ENCODE data around the gene HSPB9.

DNA sequence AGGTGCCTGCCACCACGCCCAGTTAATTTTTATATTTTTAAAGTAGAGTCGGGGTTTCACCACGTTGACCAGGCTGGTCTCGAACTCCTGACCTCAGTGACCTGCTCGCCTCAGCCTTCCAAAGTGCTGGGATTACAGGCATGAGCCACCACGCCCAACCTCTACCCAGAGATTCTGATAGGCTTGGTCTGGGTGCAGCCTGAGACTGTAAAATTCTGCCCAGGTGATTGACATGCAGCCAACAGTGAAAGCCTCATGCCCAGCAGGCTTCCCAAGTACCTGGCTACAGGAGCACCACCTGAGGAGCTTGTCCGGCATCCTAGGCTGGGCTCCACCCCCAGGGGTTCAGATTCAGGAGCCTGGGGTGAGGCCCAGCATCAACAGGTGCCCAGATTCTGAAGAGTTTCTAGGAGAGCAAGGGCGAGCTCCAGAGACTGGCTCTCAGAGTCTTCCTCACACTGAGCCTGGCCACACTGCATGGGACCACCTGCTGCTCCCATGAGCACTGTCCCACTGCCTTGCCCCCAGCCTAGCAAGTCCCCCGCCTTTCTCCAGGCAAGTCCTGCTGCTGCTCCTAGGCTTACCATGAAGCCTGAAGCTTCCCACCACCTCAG is 41.0 kb upstream of the HSPB9 start:
- no peak for TF ChIP-seq RAD21 (IDR thresholded peaks at IDR 0.05 in 1 of 2, conservative IDR thresholded peaks at IDR 0.05 in 1 of 2; ENCODE audit: low read depth in 2 of 2, low read length in 2 of 2)
- no peak for TF ChIP-seq ZNF274 (IDR thresholded peaks at IDR 0.05; ENCODE audit: borderline replicate concordance, extremely low read depth, low read length)
- TF ChIP-seq EZH2 (IDR thresholded peaks at IDR 0.05; ENCODE audit: low read depth, low read length, severe bottlenecking), result no peak
- TF ChIP-seq, protein P1, sequence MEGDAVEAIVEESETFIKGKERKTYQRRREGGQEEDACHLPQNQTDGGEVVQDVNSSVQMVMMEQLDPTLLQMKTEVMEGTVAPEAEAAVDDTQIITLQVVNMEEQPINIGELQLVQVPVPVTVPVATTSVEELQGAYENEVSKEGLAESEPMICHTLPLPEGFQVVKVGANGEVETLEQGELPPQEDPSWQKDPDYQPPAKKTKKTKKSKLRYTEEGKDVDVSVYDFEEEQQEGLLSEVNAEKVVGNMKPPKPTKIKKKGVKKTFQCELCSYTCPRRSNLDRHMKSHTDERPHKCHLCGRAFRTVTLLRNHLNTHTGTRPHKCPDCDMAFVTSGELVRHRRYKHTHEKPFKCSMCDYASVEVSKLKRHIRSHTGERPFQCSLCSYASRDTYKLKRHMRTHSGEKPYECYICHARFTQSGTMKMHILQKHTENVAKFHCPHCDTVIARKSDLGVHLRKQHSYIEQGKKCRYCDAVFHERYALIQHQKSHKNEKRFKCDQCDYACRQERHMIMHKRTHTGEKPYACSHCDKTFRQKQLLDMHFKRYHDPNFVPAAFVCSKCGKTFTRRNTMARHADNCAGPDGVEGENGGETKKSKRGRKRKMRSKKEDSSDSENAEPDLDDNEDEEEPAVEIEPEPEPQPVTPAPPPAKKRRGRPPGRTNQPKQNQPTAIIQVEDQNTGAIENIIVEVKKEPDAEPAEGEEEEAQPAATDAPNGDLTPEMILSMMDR (IDR thresholded peaks at IDR 0.05; ENCODE audit: control extremely low read depth in 1 of 3, insufficient read depth in 1 of 3, low read depth in 1 of 3, low read length in 3 of 3), result no peak
- TF ChIP-seq SIN3A (conservative IDR thresholded peaks at IDR 0.05 in 1 of 2, IDR thresholded peaks at IDR 0.05 in 1 of 2; ENCODE audit: low read depth in 1 of 2, low read length in 2 of 2), result no peak
- no peak for TF ChIP-seq POLR2AphosphoS5 (IDR thresholded peaks at IDR 0.05; ENCODE audit: low read depth, low read length)
- TF ChIP-seq, protein P2, sequence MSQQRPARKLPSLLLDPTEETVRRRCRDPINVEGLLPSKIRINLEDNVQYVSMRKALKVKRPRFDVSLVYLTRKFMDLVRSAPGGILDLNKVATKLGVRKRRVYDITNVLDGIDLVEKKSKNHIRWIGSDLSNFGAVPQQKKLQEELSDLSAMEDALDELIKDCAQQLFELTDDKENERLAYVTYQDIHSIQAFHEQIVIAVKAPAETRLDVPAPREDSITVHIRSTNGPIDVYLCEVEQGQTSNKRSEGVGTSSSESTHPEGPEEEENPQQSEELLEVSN (IDR thresholded peaks at IDR 0.05), result no peak
- TF ChIP-seq, protein P3, sequence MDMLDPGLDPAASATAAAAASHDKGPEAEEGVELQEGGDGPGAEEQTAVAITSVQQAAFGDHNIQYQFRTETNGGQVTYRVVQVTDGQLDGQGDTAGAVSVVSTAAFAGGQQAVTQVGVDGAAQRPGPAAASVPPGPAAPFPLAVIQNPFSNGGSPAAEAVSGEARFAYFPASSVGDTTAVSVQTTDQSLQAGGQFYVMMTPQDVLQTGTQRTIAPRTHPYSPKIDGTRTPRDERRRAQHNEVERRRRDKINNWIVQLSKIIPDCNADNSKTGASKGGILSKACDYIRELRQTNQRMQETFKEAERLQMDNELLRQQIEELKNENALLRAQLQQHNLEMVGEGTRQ (IDR thresholded peaks at IDR 0.05; ENCODE audit: low read length), result no peak

Data from H1 (cell line).